ENCODE measurements around the gene KCNG2. TPM values are rescaled to one million over a fixed set of nuclear protein-coding genes. Genes with fewer than 3 reads are reported as not detected.

Gene KCNG2
- total and polyA plus RNA-seq, 2 of the 8 experiments (the other 6 are each of a cell fraction or from before 2014, with no cell fraction given): 0.19 to 0.74 TPM

DNA sequence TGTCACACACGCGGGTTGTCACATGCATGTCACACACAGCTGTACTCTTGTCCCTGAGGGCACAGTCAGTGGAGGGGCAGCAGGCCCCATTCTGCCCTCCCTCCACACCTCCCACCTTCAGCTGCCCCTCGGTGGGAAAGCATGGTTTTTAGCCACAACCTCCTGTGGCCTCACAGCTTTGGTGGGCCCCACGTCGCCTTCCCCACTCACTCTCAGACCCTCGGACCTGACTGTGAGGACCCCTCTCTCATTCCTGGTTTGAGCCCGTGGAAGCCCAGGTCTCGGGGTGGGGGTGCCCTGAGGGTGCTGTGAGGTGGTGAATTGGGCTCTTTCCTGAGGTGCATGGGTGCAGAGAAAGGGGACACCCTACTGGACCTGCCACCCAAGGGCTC lies 19.9 kb downstream of the KCNG2 start:
- Histone ChIP-seq H4K91ac (replicated peaks; ENCODE audit: insufficient read length, low read length) (no peak overlapping the region), H3K4ac (replicated peaks; ENCODE audit: insufficient read length, low read depth, low read length) (no peak overlapping the region), H3K18ac (ENCODE audit: extremely low read depth, low read length) (no peak overlapping the region), H3K27me3 (replicated peaks in 1 of 4; ENCODE audit: control insufficient read depth in 3 of 4, extremely low read depth in 1 of 4, insufficient read depth in 3 of 4, low read length in 3 of 4) (no peaks in the 10 kb centered on the region; a peak in 1 of 7 replicates), H4K8ac (ENCODE audit: extremely low read depth, insufficient read depth, low read length) (no peak overlapping the region), H3K79me2 (ENCODE audit: control insufficient read depth in 1 of 2, insufficient read depth in 2 of 2, low read length in 2 of 2) (no peaks in the 10 kb centered on the region), H4K20me1 (replicated peaks in 1 of 2; ENCODE audit: control insufficient read depth in 1 of 2, insufficient read depth in 2 of 2, low read length in 2 of 2) (peaks cover 0 to 5% of the 10 kb centered on the region in 2 experiments), H2BK120ac (replicated peaks; ENCODE audit: low read depth, low read length) (no peak overlapping the region), H3K27ac (ENCODE audit: low read depth, low read length) (no peak overlapping the region), H3K23ac (ENCODE audit: insufficient read length) (no peak overlapping the region), H3K4me1 (replicated peaks in 1 of 4; ENCODE audit: control insufficient read depth in 3 of 4, insufficient read depth in 4 of 4, low read length in 3 of 4) (no peaks in the 10 kb centered on the region), H3K23me2 (ENCODE audit: low read depth, low read length) (no peaks in the 10 kb centered on the region), H3K56ac (replicated peaks; ENCODE audit: insufficient read length, low read depth, low read length) (no peak overlapping the region), H2AFZ (ENCODE audit: low read length) (no peak overlapping the region), H2BK5ac (ENCODE audit: low read depth, low read length) (no peak overlapping the region), H3K9ac (replicated peaks in 1 of 4; ENCODE audit: extremely low read depth in 1 of 4, low read depth in 3 of 4, low read length in 3 of 4) (no peak overlapping the region), H3K79me1 (ENCODE audit: low read depth, low read length) (no peaks in the 10 kb centered on the region), H2BK15ac (ENCODE audit: low read length) (no peak overlapping the region), H3K4me3 (ENCODE audit: extremely low read depth in 1 of 4, insufficient read depth in 2 of 4, low read depth in 3 of 4, low read length in 4 of 4) (no peak overlapping the region), H3K4me2 (ENCODE audit: insufficient read depth in 1 of 2, low read depth in 2 of 2, low read length in 2 of 2) (no peak overlapping the region), H3K36me3 (ENCODE audit: control insufficient read depth in 2 of 4, insufficient read depth in 4 of 4, low read length in 3 of 4) (no peaks in the 10 kb centered on the region), H4K5ac (ENCODE audit: insufficient read length, low read depth, low read length) (no peak overlapping the region), H3K14ac (ENCODE audit: insufficient read length) (no peak overlapping the region), H3K9me3 (ENCODE audit: insufficient read depth in 2 of 2, low read depth in 1 of 2, low read length in 1 of 2) (no peaks in the 10 kb centered on the region), H2BK12ac (ENCODE audit: low read depth, low read length) (no peak overlapping the region), H2AK5ac (ENCODE audit: low read depth, low read length) (0 out of 2 replicates have a peak overlapping the region, but pooled peaks have one; percentile 0), H2BK20ac (ENCODE audit: low read length) (no peak overlapping the region)
- ChIA-PET POLR2A (ENCODE audit: partially characterized antibody) (no interaction called here), CTCF (ENCODE audit: partially characterized antibody) (interaction anchor here (0.7 to 0.8 kb wide), 2 partner anchors 11 to 144 kb away, joined by 3 read pairs; no protein-coding TSS in a partner anchor)
- WGBS, 2 experiments (ENCODE audit: extremely low coverage in 1 of 2, insufficient coverage in 1 of 2, insufficient read length in 1 of 2, insufficient replicate concordance in 2 of 2, low coverage in 1 of 2, low lambda C conversion rate in 2 of 2, missing lambda C conversion rate in 1 of 2): 95% methylated on average over 6 of the region's 8 CpGs; no CpG with 5 or more reads in 1 of the 2 experiments
- FAIRE-seq (no peak), DNase-seq (ENCODE audit: low read depth in 1 of 2, low spot score in 2 of 2) (no peak)
- TF ChIP-seq POU5F1 (IDR thresholded peaks at IDR 0.05; ENCODE audit: low read depth, low read length): no peak

Data from H1 (cell line).